HCT116 (cell line): Measurements from ENCODE around the gene LCE1A. TPM values are rescaled to one million over a fixed set of nuclear protein-coding genes. Genes with fewer than 3 reads are reported as not detected.

Experiments used
- ATAC-seq: fragments of 200-7000 bp; cut with Tn5 transposase; 2 replicates; pipeline ENCODE4 v1.9.1; 2020; ENCODE audit warnings: mild to moderate bottlenecking, moderate library complexity
- BruUV-seq: library from RNA; stranded (reverse); fragments of 400-500 nt; replicated peaks from 2 replicates; lab custom pipeline; 2021; lab: Mats Ljungman, UMichigan
- CTCF ChIA-PET: fragments of 300-600 bp; sonication (Branson Sonifier 250); formaldehyde crosslinking; loops from one replicate; lab custom pipeline; 2021; ENCODE audit warnings: antibody characterized with exemption; lab: Charles Lee
- POLR2A ChIA-PET: fragments of 300-600, 350-600 bp; sonication (Branson Sonifier 250); formaldehyde crosslinking; loops from one replicate; lab custom pipeline; 2021; ENCODE audit warnings: antibody characterized with exemption; lab: Charles Lee
- RAD21 ChIA-PET, 2 experiments: fragments of 300-600 bp; sonication (Branson Sonifier 250); formaldehyde crosslinking; loops; one replicate each; lab custom pipeline; 2023; ENCODE audit warnings: low total read pairs in 2 of 2; ENCODE audit not compliant: uncharacterized antibody in 2 of 2, unreplicated experiment in 2 of 2, low non-redundant PET in 1 of 2; lab: Charles Lee
- DNase-seq: peaks from one replicate; pipeline ENCODE4 v3.0.0-alpha.2; 2010; ENCODE audit warnings: low read depth, low spot score
- H2AFZ ChIP-seq: fragments of 200-600 bp; shearing (Covaris generic), sonication (generic); 2 replicates; pipeline ENCODE4 v1.6.1; 2017; ENCODE audit warnings: low read depth, mixed run types, mixed read lengths, antibody characterized with exemption, low read length; ENCODE audit not compliant: poor library complexity, severe bottlenecking
- H3K27ac ChIP-seq: 2 replicates; pipeline ENCODE4 v1.5.1; 2012; ENCODE audit warnings: low read depth, low read length
- H3K27me3 ChIP-seq: fragments of 200-600 bp; sonication (generic); 2 replicates; pipeline ENCODE4 v1.6.1; 2016; ENCODE audit warnings: mixed run types, low read length, mixed read lengths; ENCODE audit not compliant: insufficient read depth
- H3K36me3 ChIP-seq, 2 experiments: fragments of 200-500 bp in 1 of 2; fragments of 200-600 bp in 1 of 2; sonication (Bioruptor generic) in 1 of 2; sonication (generic) in 1 of 2; 2 replicates each; pipeline versions ENCODE4 v1.5.1 to v1.6.1; 2014 to 2016; ENCODE audit warnings: low read length in 2 of 2, inconsistent platforms in 1 of 2, mixed read lengths in 1 of 2, mixed run types in 1 of 2; ENCODE audit not compliant: insufficient read depth in 2 of 2, control insufficient read depth in 1 of 2
- H3K4me1 ChIP-seq, 2 experiments: fragments of 200-600 bp in 1 of 2; sonication (generic) in 1 of 2; 2 replicates each; pipeline versions ENCODE4 v1.5.1 to v1.6.1; 2012 to 2017; ENCODE audit warnings: low read length in 2 of 2, inconsistent platforms in 1 of 2, mild to moderate bottlenecking in 1 of 2, mixed read lengths in 1 of 2, mixed run types in 1 of 2, moderate library complexity in 1 of 2; ENCODE audit not compliant: insufficient read depth in 2 of 2, control insufficient read depth in 1 of 2
- H3K4me2 ChIP-seq: fragments of 200-600 bp; sonication (generic); 2 replicates; pipeline ENCODE4 v1.6.1; 2017; ENCODE audit warnings: mixed run types, low read length, mixed read lengths
- H3K4me3 ChIP-seq, 2 experiments: fragments of 200-600 bp in 1 of 2; sonication (generic) in 1 of 2; replicated peaks in 1 of 2; 2 replicates each; pipeline ENCODE4 v1.5.1; 2011 to 2016; ENCODE audit warnings: low read length in 2 of 2, control low read depth in 1 of 2, low read depth in 1 of 2, mild to moderate bottlenecking in 1 of 2, mixed read lengths in 1 of 2, mixed run types in 1 of 2
- H3K79me2 ChIP-seq: fragments of 200-600 bp; sonication (generic); 2 replicates; pipeline ENCODE4 v1.6.1; 2017; ENCODE audit warnings: mild to moderate bottlenecking, mixed run types, low read length, moderate library complexity, mixed read lengths; ENCODE audit not compliant: insufficient read depth
- H3K9ac ChIP-seq: fragments of 200-600 bp; sonication (generic); 2 replicates; pipeline ENCODE4 v1.6.1; 2016; ENCODE audit warnings: low read length, mixed read lengths
- H3K9me2 ChIP-seq: fragments of 200-600 bp; sonication (generic), shearing (Covaris generic); 2 replicates; pipeline ENCODE4 v1.6.1; 2017; ENCODE audit warnings: mixed run types, mild to moderate bottlenecking, moderate library complexity; ENCODE audit not compliant: insufficient read depth
- H3K9me3 ChIP-seq, 2 experiments: fragments of 200-500 bp in 1 of 2; fragments of 200-600 bp in 1 of 2; sonication (Bioruptor generic) in 1 of 2; sonication (generic) in 1 of 2; 2 replicates each; pipeline ENCODE4 v1.6.1; 2014 to 2017; ENCODE audit warnings: low read length in 2 of 2, mixed read lengths in 2 of 2, inconsistent platforms in 1 of 2, low read depth in 1 of 2, mild to moderate bottlenecking in 1 of 2, mixed run types in 1 of 2, moderate library complexity in 1 of 2; ENCODE audit not compliant: control insufficient read depth in 1 of 2, insufficient read depth in 1 of 2
- H4K20me1 ChIP-seq: fragments of 200-600 bp; sonication (generic), shearing (Covaris generic); 2 replicates; pipeline ENCODE4 v1.6.1; 2017; ENCODE audit warnings: mixed run types, mild to moderate bottlenecking, moderate library complexity; ENCODE audit not compliant: insufficient read depth
- CBX3 ChIP-seq: IDR thresholded peaks from 2 replicates; pipeline ENCODE4 v1.6.1; 2012; ENCODE audit warnings: low read depth
- EGR1 ChIP-seq: IDR thresholded peaks from 2 replicates; pipeline ENCODE4 v1.6.1; 2012; ENCODE audit warnings: low read depth
- EZH2 ChIP-seq: fragments of 200-600 bp; sonication (generic); IDR thresholded peaks from 2 replicates; pipeline ENCODE4 v1.6.1; 2017; ENCODE audit warnings: antibody characterized with exemption, mixed run types
- JUND ChIP-seq: IDR thresholded peaks from 2 replicates; pipeline ENCODE4 v1.6.1; 2012
- MAX ChIP-seq: IDR thresholded peaks from 2 replicates; pipeline ENCODE4 v1.6.1; 2012
- POLR2A ChIP-seq: IDR thresholded peaks from 2 replicates; pipeline ENCODE4 v1.7.0; 2011; ENCODE audit warnings: borderline replicate concordance; ENCODE audit not compliant: insufficient read depth, insufficient read length; ENCODE audit errors: extremely low read depth
- POLR2AphosphoS5 ChIP-seq: IDR thresholded peaks from 2 replicates; pipeline ENCODE4 v1.6.1; 2011; ENCODE audit warnings: mild to moderate bottlenecking, low read depth, low read length, moderate library complexity
- RAD21 ChIP-seq: IDR thresholded peaks from 2 replicates; pipeline ENCODE4 v1.6.1; 2012; ENCODE audit warnings: low read depth, mild to moderate bottlenecking
- SP1 ChIP-seq: IDR thresholded peaks from 2 replicates; pipeline ENCODE4 v1.6.1; 2012; ENCODE audit warnings: low read depth
- TCF7L2 ChIP-seq: IDR thresholded peaks from 2 replicates; pipeline ENCODE4 v1.7.0; 2011; ENCODE audit warnings: borderline replicate concordance, inconsistent platforms; ENCODE audit not compliant: insufficient read depth, insufficient read length; ENCODE audit errors: extremely low read depth
- YY1 ChIP-seq: IDR thresholded peaks from 2 replicates; pipeline ENCODE4 v1.6.1; 2011; ENCODE audit warnings: low read length, low read depth, moderate library complexity, mild to moderate bottlenecking; ENCODE audit not compliant: insufficient replicate concordance; ENCODE audit errors: extremely low read depth
- ZNF274 ChIP-seq: fragments of 200-500 bp; sonication (Bioruptor generic); IDR thresholded peaks from 2 replicates; pipeline ENCODE4 v1.6.1; 2014; ENCODE audit warnings: mild to moderate bottlenecking, low read depth, low read length, inconsistent platforms
- intact Hi-C: fragments of 100-400 bp; cut with micrococcal nuclease; formaldehyde crosslinking; loops from 2 replicates; pipeline ENCODE4 v1.10.0; 2022
- total RNA-seq: library from RNA; stranded (reverse); gene quantifications from one replicate; pipeline ENCODE4 v1.2.1, GENCODE V29; 2021; ENCODE audit not compliant: unreplicated experiment
- TF ChIP-seq, protein P1 (sequence below), 3 experiments: fragments of 200-600 bp in 1 of 3; sonication (generic) in 1 of 3; IDR thresholded peaks in 2 of 3; conservative IDR thresholded peaks in 1 of 3; 2 replicates each; pipeline ENCODE4 v1.5.1; 2012 to 2017; ENCODE audit warnings: low read depth in 2 of 3, low read length in 2 of 3, antibody characterized with exemption in 1 of 3, borderline replicate concordance in 1 of 3, control low read depth in 1 of 3, mild to moderate bottlenecking in 1 of 3, mixed read lengths in 1 of 3, mixed run types in 1 of 3, moderate library complexity in 1 of 3; ENCODE audit not compliant: insufficient read depth in 1 of 3

LCE1A gene
- total RNA-seq, 1 experiment from 2014 or later, result not detected

GRCh38 chr1:152796421-152796820 is 30.9 kb upstream of the LCE1A start, which contains the start of gene LCE1D:
TSS of gene LCE1D (plus strand) at chr1:152796721. CDS start at chr1:152797795, 1,074 bp downstream.
- TF ChIP-seq SP1 (no peak), EGR1 (no peak), TCF7L2 (no peak), JUND (no peak), MAX (no peak), YY1 (no peak), EZH2 (no peak), RAD21 (no peak), POLR2AphosphoS5 (no peak), ZNF274 (no peak), POLR2A (no peak), CBX3 (no peak)
- TF ChIP-seq, protein P1, sequence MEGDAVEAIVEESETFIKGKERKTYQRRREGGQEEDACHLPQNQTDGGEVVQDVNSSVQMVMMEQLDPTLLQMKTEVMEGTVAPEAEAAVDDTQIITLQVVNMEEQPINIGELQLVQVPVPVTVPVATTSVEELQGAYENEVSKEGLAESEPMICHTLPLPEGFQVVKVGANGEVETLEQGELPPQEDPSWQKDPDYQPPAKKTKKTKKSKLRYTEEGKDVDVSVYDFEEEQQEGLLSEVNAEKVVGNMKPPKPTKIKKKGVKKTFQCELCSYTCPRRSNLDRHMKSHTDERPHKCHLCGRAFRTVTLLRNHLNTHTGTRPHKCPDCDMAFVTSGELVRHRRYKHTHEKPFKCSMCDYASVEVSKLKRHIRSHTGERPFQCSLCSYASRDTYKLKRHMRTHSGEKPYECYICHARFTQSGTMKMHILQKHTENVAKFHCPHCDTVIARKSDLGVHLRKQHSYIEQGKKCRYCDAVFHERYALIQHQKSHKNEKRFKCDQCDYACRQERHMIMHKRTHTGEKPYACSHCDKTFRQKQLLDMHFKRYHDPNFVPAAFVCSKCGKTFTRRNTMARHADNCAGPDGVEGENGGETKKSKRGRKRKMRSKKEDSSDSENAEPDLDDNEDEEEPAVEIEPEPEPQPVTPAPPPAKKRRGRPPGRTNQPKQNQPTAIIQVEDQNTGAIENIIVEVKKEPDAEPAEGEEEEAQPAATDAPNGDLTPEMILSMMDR (IDR thresholded peaks at IDR 0.05 in 2 of 3, conservative IDR thresholded peaks at IDR 0.05 in 1 of 3; ENCODE audit: borderline replicate concordance in 1 of 3, insufficient read depth in 1 of 3, low read depth in 2 of 3, low read length in 2 of 3), result no peak
- Histone ChIP-seq H3K9me3 (no peaks in the 10 kb centered on the region), H3K4me1 (no peaks in the 10 kb centered on the region), H3K4me2 (no peak within 1 kb of the TSS), H3K79me2 (no peaks in the 10 kb centered on the region), H3K9ac (no peak within 1 kb of the TSS), H2AFZ (no peak within 1 kb of the TSS), H3K27ac (no peak within 1 kb of the TSS), H3K4me3 (no peak within 1 kb of the TSS), H3K36me3 (no peaks in the 10 kb centered on the region), H3K27me3 (peaks cover 20% of the 10 kb centered on the region), H3K9me2 (no peaks in the 10 kb centered on the region), H4K20me1 (no peaks in the 10 kb centered on the region)
- POLR2A ChIA-PET, result no interaction called here
- RAD21 ChIA-PET, result no interaction called here
- CTCF ChIA-PET, result no interaction called here
- no peak for DNase-seq
- ATAC-seq, result no peak
- intact Hi-C loops, result no loop called here
- BruUV-seq, result no TSS peak
